ENCODE results near the gene ONECUT3.
"Not testable (repeated sequence)": the region's sequence is repeated elsewhere in the genome, so short reads cannot be mapped to it uniquely, and the experiment has no call there.

The ONECUT3 gene

GRCh38 chr19:1752757-1753728, at the start of gene ONECUT3:
Gene ONECUT3, plus strand, starts transcription at chr19:1753506. Its CDS starts 157 bp downstream, at chr19:1753663.
- no peak for FAIRE-seq

- no peak for FAIRE-seq
Measured at GRCh38 chr19:1704339-1704738, 49.0 kb upstream of the ONECUT3 start.

GRCh38 chr19:1705367-1705766, 47.9 kb upstream of the ONECUT3 start:
- no peak for FAIRE-seq

- FAIRE-seq, result not testable (repeated sequence)
Measured at GRCh38 chr19:1706646-1707045, 46.7 kb upstream of the ONECUT3 start.

GRCh38 chr19:1707240-1707639, 46.1 kb upstream of the ONECUT3 start:
- no peak for FAIRE-seq

- no peak for FAIRE-seq
Measured at GRCh38 chr19:1713170-1713569, 40.1 kb upstream of the ONECUT3 start.

GRCh38 chr19:1715540-1715939, 37.8 kb upstream of the ONECUT3 start:
- FAIRE-seq, result no peak

- FAIRE-seq, result no peak
Measured at GRCh38 chr19:1717200-1717969, 35.9 kb upstream of the ONECUT3 start.

GRCh38 chr19:1717970-1718264, 35.4 kb upstream of the ONECUT3 start:
- no peak for FAIRE-seq

GRCh38 chr19:1718420-1719291, 34.6 kb upstream of the ONECUT3 start:
- no peak for FAIRE-seq

GRCh38 chr19:1719519-1719918, 33.8 kb upstream of the ONECUT3 start:
- no peak for FAIRE-seq

GRCh38 chr19:1720237-1720636, 33.1 kb upstream of the ONECUT3 start:
- no peak for FAIRE-seq

GRCh38 chr19:1725100-1726064, 27.9 kb upstream of the ONECUT3 start:
- no peak for FAIRE-seq

GRCh38 chr19:1728816-1729567, 24.3 kb upstream of the ONECUT3 start:
- FAIRE-seq, result no peak

GRCh38 chr19:1729568-1729925, 23.8 kb upstream of the ONECUT3 start:
- no peak for FAIRE-seq

- no peak for FAIRE-seq
Measured at GRCh38 chr19:1730157-1730556, 23.1 kb upstream of the ONECUT3 start.

- FAIRE-seq, result no peak
Measured at GRCh38 chr19:1734321-1734966, 18.9 kb upstream of the ONECUT3 start.

- no peak for FAIRE-seq
Measured at GRCh38 chr19:1736280-1736679, 17.0 kb upstream of the ONECUT3 start.

- no peak for FAIRE-seq
Measured at GRCh38 chr19:1736927-1737326, 16.4 kb upstream of the ONECUT3 start.

GRCh38 chr19:1739960-1740629, 13.2 kb upstream of the ONECUT3 start:
- FAIRE-seq, result no peak
